Activated naive CD8-positive, alpha-beta T cell (primary cell): Measurements from ENCODE around the gene ZNF283.
"Not testable (repeated sequence)": the region's sequence is repeated elsewhere in the genome, so short reads cannot be mapped to it uniquely, and the experiment has no call there.

ENCODE experiments used
- H3K27ac Mint-ChIP-seq: one replicate; pipeline ENCODE4 v1.8.0; 2021; ENCODE audit warnings: mixed read lengths
- H3K27me3 Mint-ChIP-seq: one replicate; pipeline ENCODE4 v1.8.0; 2021; ENCODE audit warnings: mixed read lengths
- H3K36me3 Mint-ChIP-seq: one replicate; pipeline ENCODE4 v1.8.0; 2021; ENCODE audit warnings: mixed read lengths
- H3K4me1 Mint-ChIP-seq: one replicate; pipeline ENCODE4 v1.8.0; 2021; ENCODE audit warnings: low read depth, mixed read lengths
- H3K4me3 Mint-ChIP-seq: one replicate; pipeline ENCODE4 v1.8.0; 2021; ENCODE audit warnings: mild to moderate bottlenecking, mixed read lengths
- H3K9me3 Mint-ChIP-seq: one replicate; pipeline ENCODE4 v1.8.0; 2021; ENCODE audit warnings: low read depth, mixed read lengths

Gene ZNF283

DNA sequence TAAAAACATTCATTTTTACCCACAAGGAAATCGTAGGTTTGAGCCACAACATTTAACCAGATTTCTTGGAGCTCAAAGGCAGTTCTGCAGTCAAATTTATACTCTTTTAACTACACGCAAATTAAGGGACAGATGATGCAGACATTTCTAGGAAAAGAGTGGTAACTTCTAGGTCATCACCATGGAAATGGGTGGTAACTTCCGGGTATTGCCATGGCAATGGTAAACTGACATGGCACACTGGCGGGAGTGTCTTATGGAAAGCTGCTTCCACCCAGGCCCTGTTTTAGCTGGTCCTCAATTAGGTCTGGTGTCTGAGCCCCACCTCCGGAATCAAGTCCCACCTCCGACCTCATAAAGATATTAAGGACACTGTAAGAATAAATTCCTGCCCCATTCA, 14.4 kb upstream of the ZNF283 start:
- peaks cover 1% of the 10 kb centered on the region for H3K27me3 Mint-ChIP-seq
- no peaks in the 10 kb centered on the region for H3K36me3 Mint-ChIP-seq
- H3K9me3 Mint-ChIP-seq: no peaks in the 10 kb centered on the region
- H3K4me1 Mint-ChIP-seq: no peaks in the 10 kb centered on the region
- H3K27ac Mint-ChIP-seq: no peak overlapping the region
- H3K4me3 Mint-ChIP-seq: no peak overlapping the region

DNA sequence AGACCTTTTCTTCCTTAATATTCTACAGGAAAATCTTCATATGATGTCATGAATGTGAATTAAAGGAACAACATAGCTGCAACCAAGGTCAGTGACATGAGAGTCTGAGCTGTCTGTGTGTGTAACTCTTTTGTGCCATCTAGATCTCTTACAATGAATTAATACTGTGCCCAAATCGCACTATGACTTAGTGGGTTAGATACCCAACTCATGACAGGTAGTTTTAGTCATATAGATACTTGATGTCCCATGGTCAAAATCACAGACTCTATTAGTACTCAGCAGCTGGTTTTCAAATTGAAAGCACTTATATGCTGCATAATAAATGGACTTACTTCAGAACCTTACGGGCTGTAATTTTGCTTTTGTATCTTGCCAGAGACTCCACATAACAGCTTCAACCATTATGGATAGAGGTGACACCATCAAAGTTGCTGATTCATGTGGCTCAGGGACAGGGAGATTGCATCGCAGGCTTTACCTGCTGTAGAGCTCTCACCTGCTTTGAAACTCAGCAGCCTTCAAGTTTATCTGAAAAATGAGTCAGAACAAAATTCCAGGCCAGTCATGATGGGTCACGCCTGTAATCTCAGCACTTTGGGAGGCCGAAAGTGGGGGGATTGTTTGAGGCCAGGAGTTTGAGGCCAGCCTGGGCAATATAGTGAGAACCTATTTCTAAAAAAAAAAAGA, 12.3 kb upstream of the ZNF283 start:
- Mint-ChIP-seq H3K36me3 (no peaks in the 10 kb centered on the region), H3K27me3 (peaks cover 4% of the 10 kb centered on the region)

DNA sequence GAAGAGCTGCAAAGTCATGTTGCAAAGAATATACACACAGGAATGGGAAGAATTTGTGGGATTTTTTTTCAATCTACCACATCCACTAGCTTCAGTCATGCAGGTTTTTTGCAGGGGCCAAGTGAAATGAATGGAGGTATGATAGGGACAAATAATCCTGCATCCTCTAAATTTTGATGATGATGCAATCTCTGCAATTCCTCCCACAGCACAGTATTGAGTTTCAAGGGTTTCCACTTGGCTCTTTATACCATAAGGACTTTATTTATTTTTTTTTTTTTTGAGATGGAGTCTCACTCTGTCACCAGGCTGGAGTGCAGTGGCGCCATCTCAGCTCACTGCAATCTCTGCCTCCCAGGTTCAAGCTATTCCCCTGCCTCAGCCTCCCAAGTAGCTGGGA, 9.7 kb upstream of the ZNF283 start:
- H3K27ac Mint-ChIP-seq, H3K4me3 Mint-ChIP-seq, H3K36me3 Mint-ChIP-seq, H3K9me3 Mint-ChIP-seq: not testable (repeated sequence)
- Mint-ChIP-seq H3K4me1 (peaks cover 12% of the 10 kb centered on the region), H3K27me3 (peaks cover 11% of the 10 kb centered on the region)

More for the DNA sequence above, 12.3 kb upstream of the ZNF283 start:
- Mint-ChIP-seq H3K4me1 (peaks cover 1% of the 10 kb centered on the region), H3K4me3 (no peak overlapping the region), H3K9me3 (no peaks in the 10 kb centered on the region), H3K27ac (no peak overlapping the region)

DNA sequence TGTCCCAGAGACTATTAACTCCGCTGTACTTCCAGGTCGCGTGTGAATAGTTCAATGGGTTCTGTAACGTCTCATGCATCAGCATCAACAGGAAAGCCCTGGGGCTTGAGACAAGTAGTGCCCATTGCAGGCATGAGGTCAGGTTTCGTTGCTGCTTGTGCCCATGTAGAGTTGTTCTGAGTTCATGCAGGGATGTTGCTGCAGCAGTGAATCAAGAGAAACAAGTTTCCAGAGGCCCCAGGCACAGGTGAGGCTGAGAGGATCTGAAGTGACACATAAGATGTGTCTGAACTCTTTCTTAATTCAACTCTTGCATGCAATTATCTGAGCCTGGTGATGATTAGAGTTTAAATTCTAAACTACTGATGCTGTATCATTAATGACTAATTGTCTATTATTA, 8.6 kb upstream of the ZNF283 start:
- no peak overlapping the region for H3K4me3 Mint-ChIP-seq
- peaks cover 12% of the 10 kb centered on the region for H3K4me1 Mint-ChIP-seq
- H3K36me3 Mint-ChIP-seq: no peaks in the 10 kb centered on the region
- no peaks in the 10 kb centered on the region for H3K9me3 Mint-ChIP-seq
- H3K27ac Mint-ChIP-seq: no peak overlapping the region
- H3K27me3 Mint-ChIP-seq: peaks cover 11% of the 10 kb centered on the region

- Mint-ChIP-seq H3K9me3 (no peaks in the 10 kb centered on the region), H3K4me1 (peaks cover 12% of the 10 kb centered on the region), H3K27me3 (peaks cover 13% of the 10 kb centered on the region), H3K27ac (no peak overlapping the region), H3K4me3 (peak overlapping the region; percentile 90), H3K36me3 (no peaks in the 10 kb centered on the region)
Observed at GRCh38 chr19:43820098-43820883, 6.8 kb upstream of the ZNF283 start.

DNA sequence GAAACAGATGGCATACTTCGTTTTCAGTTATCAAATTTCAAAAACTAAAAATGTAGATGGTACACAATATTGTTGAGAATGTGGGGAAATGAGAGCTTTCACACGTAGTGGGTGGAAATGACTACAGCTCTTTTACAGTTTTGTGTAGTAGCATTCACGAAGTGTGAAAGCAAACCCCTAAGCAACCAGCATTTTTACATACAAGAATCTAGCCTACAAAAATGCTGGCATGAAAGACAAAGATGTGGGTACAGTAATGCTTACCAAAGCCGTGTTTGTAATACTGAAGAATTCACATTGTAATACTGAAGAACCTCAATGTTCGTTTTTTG, 6.3 kb upstream of the ZNF283 start:
- Mint-ChIP-seq H3K4me1 (peaks cover 12% of the 10 kb centered on the region), H3K4me3 (peak overlapping the region; percentile 90)

DNA sequence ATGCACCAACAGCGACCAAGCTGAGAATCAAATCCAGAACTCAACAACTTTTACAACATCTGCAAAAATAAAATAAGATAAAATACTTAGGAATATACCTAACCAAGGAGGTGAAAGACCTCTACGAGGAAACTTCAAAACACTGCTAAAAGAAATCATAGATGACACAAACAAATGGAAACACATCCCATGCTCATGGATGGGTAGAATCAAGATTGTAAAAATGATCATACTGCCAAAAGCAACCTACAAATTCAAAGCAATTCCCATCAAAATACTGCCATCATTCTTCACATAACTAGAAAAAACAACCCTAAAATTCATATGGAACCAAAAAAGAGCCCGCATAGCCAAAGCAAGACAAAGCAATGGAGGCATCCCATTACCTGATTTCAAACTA, 3.3 kb upstream of the ZNF283 start:
- not testable (repeated sequence) for H3K27ac Mint-ChIP-seq, H3K4me3 Mint-ChIP-seq, H3K9me3 Mint-ChIP-seq, H3K36me3 Mint-ChIP-seq
- peaks cover 30% of the 10 kb centered on the region for H3K4me1 Mint-ChIP-seq
- peaks cover 10% of the 10 kb centered on the region for H3K27me3 Mint-ChIP-seq

More for the DNA sequence above, 6.3 kb upstream of the ZNF283 start:
- H3K27ac Mint-ChIP-seq: no peak overlapping the region
- H3K9me3 Mint-ChIP-seq: no peaks in the 10 kb centered on the region
- peaks cover 13% of the 10 kb centered on the region for H3K27me3 Mint-ChIP-seq
- H3K36me3 Mint-ChIP-seq: no peaks in the 10 kb centered on the region

- not testable (repeated sequence) for H3K27ac Mint-ChIP-seq, H3K36me3 Mint-ChIP-seq, H3K4me3 Mint-ChIP-seq, H3K9me3 Mint-ChIP-seq
- Mint-ChIP-seq H3K27me3 (peaks cover 10% of the 10 kb centered on the region), H3K4me1 (peaks cover 31% of the 10 kb centered on the region)
Observed at GRCh38 chr19:43824572-43824971, 2.5 kb upstream of the ZNF283 start.

DNA sequence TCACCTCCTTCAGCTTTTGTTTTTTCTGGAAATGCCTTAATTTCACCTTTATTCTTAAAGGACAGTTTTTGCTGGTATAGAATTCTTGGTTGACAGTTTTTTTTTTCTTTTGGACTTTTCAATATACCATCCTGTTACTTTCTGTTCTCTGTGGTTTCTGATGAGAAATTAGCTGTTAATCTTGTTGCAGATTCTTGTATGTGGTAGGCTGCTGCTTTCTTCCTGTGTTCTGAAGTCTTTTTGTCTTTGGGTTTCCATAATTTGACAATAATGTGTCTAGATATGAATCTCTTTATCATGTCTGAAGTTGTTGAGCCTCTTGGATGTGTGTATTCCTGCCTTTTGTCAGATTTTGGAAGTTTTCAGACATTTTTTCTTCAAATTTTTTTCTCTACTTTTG, 12.0 kb downstream of the ZNF283 start:
- H3K4me3 Mint-ChIP-seq: no peak overlapping the region
- no peaks in the 10 kb centered on the region for H3K27me3 Mint-ChIP-seq
- peaks cover 67% of the 10 kb centered on the region for H3K36me3 Mint-ChIP-seq
- no peaks in the 10 kb centered on the region for H3K4me1 Mint-ChIP-seq
- H3K9me3 Mint-ChIP-seq: peaks cover 27% of the 10 kb centered on the region
- no peak overlapping the region for H3K27ac Mint-ChIP-seq

DNA sequence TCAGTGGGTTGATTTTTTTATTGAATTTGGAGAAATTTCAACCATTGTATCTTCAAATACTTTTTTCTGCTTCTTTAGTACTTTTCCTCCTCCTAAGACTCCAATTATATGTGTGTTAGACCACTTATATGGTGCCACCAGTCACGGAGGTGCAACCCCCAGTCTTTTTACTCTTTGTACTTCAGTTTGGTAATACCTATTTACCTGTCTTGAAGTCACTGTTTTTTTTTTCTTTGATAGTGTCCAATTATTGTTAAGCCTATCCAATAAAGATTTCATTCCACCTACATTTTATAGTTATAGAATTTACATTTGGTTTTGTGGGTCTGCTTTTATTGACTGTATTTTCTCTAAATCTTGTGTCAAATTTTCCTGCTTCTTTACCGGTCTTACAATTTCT, 14.9 kb downstream of the ZNF283 start:
- peaks cover 34% of the 10 kb centered on the region for H3K9me3 Mint-ChIP-seq
- no peaks in the 10 kb centered on the region for H3K4me1 Mint-ChIP-seq

GRCh38 chr19:43847246-43847645, 20.1 kb downstream of the ZNF283 start:
- H3K4me1 Mint-ChIP-seq: no peaks in the 10 kb centered on the region
- peaks cover 29% of the 10 kb centered on the region for H3K9me3 Mint-ChIP-seq
- no peak overlapping the region for H3K27ac Mint-ChIP-seq
- H3K4me3 Mint-ChIP-seq: no peak overlapping the region
- no peaks in the 10 kb centered on the region for H3K27me3 Mint-ChIP-seq
- H3K36me3 Mint-ChIP-seq: peaks cover 57% of the 10 kb centered on the region

More for the DNA sequence above, 14.9 kb downstream of the ZNF283 start:
- Mint-ChIP-seq H3K27me3 (no peaks in the 10 kb centered on the region), H3K27ac (no peak overlapping the region), H3K4me3 (no peak overlapping the region), H3K36me3 (peaks cover 67% of the 10 kb centered on the region)

DNA sequence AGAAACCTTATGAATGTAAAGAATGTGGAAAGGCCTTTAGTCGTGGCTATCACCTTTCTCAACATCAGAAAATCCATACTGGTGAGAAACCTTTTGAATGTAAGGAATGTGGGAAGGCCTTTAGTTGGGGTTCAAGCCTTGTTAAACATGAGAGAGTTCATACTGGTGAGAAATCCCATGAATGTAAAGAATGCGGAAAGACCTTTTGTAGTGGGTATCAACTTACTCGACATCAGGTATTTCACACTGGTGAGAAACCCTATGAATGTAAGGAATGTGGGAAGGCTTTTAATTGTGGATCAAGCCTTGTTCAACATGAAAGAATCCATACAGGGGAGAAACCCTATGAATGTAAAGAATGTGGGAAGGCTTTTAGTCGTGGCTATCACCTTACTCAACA, 20.8 kb downstream of the ZNF283 start:
- H3K27me3 Mint-ChIP-seq: no peaks in the 10 kb centered on the region
- H3K36me3 Mint-ChIP-seq: peaks cover 53% of the 10 kb centered on the region
- H3K9me3 Mint-ChIP-seq: peaks cover 30% of the 10 kb centered on the region

DNA sequence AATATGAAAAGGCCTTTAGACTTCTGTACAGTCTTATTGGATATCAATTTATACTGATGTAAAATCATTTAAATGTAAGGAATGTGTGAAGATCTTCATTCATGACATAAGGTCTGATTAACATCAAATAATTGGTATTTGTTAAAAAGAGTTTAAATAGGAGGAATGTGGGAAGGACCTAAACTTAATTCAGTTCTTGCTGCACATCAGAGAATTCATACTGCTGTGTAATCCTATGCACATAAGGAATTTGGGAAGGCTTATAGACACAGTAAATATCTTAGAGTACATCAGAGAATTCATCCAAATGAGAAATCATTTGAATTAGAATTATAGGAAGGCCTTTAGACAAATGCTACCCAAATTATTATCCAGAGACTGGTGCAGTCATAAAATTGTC, 21.7 kb downstream of the ZNF283 start:
- Mint-ChIP-seq H3K9me3 (peaks cover 30% of the 10 kb centered on the region), H3K27me3 (no peaks in the 10 kb centered on the region), H3K4me1 (no peaks in the 10 kb centered on the region), H3K4me3 (no peak overlapping the region), H3K36me3 (peaks cover 49% of the 10 kb centered on the region), H3K27ac (no peak overlapping the region)

More for the DNA sequence above, 20.8 kb downstream of the ZNF283 start:
- no peak overlapping the region for H3K4me3 Mint-ChIP-seq
- H3K27ac Mint-ChIP-seq: no peak overlapping the region
- no peaks in the 10 kb centered on the region for H3K4me1 Mint-ChIP-seq

- Mint-ChIP-seq H3K4me1 (no peaks in the 10 kb centered on the region), H3K9me3 (peaks cover 23% of the 10 kb centered on the region), H3K27me3 (no peaks in the 10 kb centered on the region), H3K4me3 (no peak overlapping the region), H3K27ac (no peak overlapping the region), H3K36me3 (peaks cover 27% of the 10 kb centered on the region)
Observed at GRCh38 chr19:43858174-43858573, 31.1 kb downstream of the ZNF283 start.

GRCh38 chr19:43866923-43867322, 39.8 kb downstream of the ZNF283 start:
- not testable (repeated sequence) for H3K27ac Mint-ChIP-seq, H3K4me3 Mint-ChIP-seq, H3K4me1 Mint-ChIP-seq, H3K27me3 Mint-ChIP-seq
- peaks cover 18% of the 10 kb centered on the region for H3K36me3 Mint-ChIP-seq
- peaks cover 16% of the 10 kb centered on the region for H3K9me3 Mint-ChIP-seq
